HUES64 (cell line): ENCODE measurements around the gene ARFGEF3.
A peak's percentile ranks its signal among the peaks of the same experiment; 100 is the strongest.

ENCODE experiments used
- H3K27ac ChIP-seq: 2 replicates; pipeline ENCODE4 v1.7.0; 2013; ENCODE audit warnings: low read depth, low read length, inconsistent platforms
- H3K27me3 ChIP-seq: 2 replicates; pipeline ENCODE4 v1.6.1; 2013; ENCODE audit warnings: mild to moderate bottlenecking, low read length; ENCODE audit not compliant: insufficient read depth
- H3K36me3 ChIP-seq: 2 replicates; pipeline ENCODE4 v1.6.1; 2013; ENCODE audit warnings: mild to moderate bottlenecking, low read length; ENCODE audit not compliant: insufficient read depth
- H3K4me1 ChIP-seq: 2 replicates; pipeline ENCODE4 v1.6.1; 2013; ENCODE audit warnings: mild to moderate bottlenecking, low read length, moderate library complexity; ENCODE audit not compliant: insufficient read depth
- H3K4me3 ChIP-seq: 2 replicates; pipeline ENCODE4 v1.5.1; 2013; ENCODE audit warnings: mild to moderate bottlenecking, low read length, moderate library complexity
- H3K9ac ChIP-seq: 2 replicates; pipeline ENCODE4 v1.6.1; 2013; ENCODE audit warnings: mild to moderate bottlenecking, low read depth, low read length
- H3K9me3 ChIP-seq: 2 replicates; pipeline ENCODE4 v1.6.1; 2013; ENCODE audit warnings: low read depth, low read length; ENCODE audit not compliant: insufficient read depth
- WGBS: fragments of 150-250, 120-280 bp; methylation state at CpG from one replicate; pipeline ENCODE4 v1.1.7; 2013; ENCODE audit warnings: missing lambda C conversion rate; 5-methylcytosine and 5-hydroxymethylcytosine counted together

ARFGEF3 gene

GRCh38 chr6:138128096-138128495 is 33.6 kb upstream of the ARFGEF3 start:
- Histone ChIP-seq H3K4me3 (no peak overlapping the region), H3K36me3 (no peaks in the 10 kb centered on the region), H3K27ac (no peak overlapping the region), H3K9me3 (peaks cover 3% of the 10 kb centered on the region; the same call in 1 of the 2 replicates), H3K9ac (no peak overlapping the region), H3K4me1 (no peaks in the 10 kb centered on the region), H3K27me3 (no peaks in the 10 kb centered on the region)
- WGBS = 93% methylated on average over 3 of the region's 3 CpGs

- no peaks in the 10 kb centered on the region for H3K4me1 ChIP-seq
- H3K36me3 ChIP-seq = no peaks in the 10 kb centered on the region
- no peak overlapping the region for H3K4me3 ChIP-seq
- WGBS = 89% methylated on average over 8 of the region's 8 CpGs
- no peak overlapping the region for H3K27ac ChIP-seq
- no peaks in the 10 kb centered on the region for H3K27me3 ChIP-seq
- no peak overlapping the region for H3K9ac ChIP-seq
- H3K9me3 ChIP-seq = peaks cover 3% of the 10 kb centered on the region; the same call in 1 of the 2 replicates
Measured at GRCh38 chr6:138129190-138129589, 32.5 kb upstream of the ARFGEF3 start.

- 95% methylated on average over 4 of the region's 4 CpGs for WGBS
- H3K9me3 ChIP-seq = no peaks in the 10 kb centered on the region
- no peak overlapping the region for H3K4me3 ChIP-seq
- H3K36me3 ChIP-seq = no peaks in the 10 kb centered on the region
- H3K4me1 ChIP-seq = no peaks in the 10 kb centered on the region
- no peaks in the 10 kb centered on the region for H3K27me3 ChIP-seq
- no peak overlapping the region for H3K27ac ChIP-seq
- no peak overlapping the region for H3K9ac ChIP-seq
Measured at GRCh38 chr6:138142806-138143205, 18.9 kb upstream of the ARFGEF3 start.

- no peak overlapping the region for H3K9ac ChIP-seq
- no peak overlapping the region for H3K4me3 ChIP-seq
- 100% methylated on average over 1 of the region's 3 CpGs for WGBS
- no peaks in the 10 kb centered on the region for H3K27me3 ChIP-seq
- no peak overlapping the region for H3K27ac ChIP-seq
- H3K36me3 ChIP-seq = no peaks in the 10 kb centered on the region
- H3K4me1 ChIP-seq = no peaks in the 10 kb centered on the region
- no peaks in the 10 kb centered on the region for H3K9me3 ChIP-seq
Measured at GRCh38 chr6:138145402-138145801, 16.3 kb upstream of the ARFGEF3 start.

GRCh38 chr6:138146544-138146943 is 15.2 kb upstream of the ARFGEF3 start:
- H3K4me1 ChIP-seq = no peaks in the 10 kb centered on the region
- no peaks in the 10 kb centered on the region for H3K36me3 ChIP-seq
- H3K9me3 ChIP-seq = no peaks in the 10 kb centered on the region
- H3K27ac ChIP-seq = no peak overlapping the region
- WGBS = 80% methylated on average over 5 of the region's 5 CpGs
- H3K9ac ChIP-seq = no peak overlapping the region
- H3K27me3 ChIP-seq = no peaks in the 10 kb centered on the region
- no peak overlapping the region for H3K4me3 ChIP-seq

- peaks cover under 1% of the 10 kb centered on the region; the same call in 1 of the 2 replicates for H3K4me1 ChIP-seq
- peaks cover 13% of the 10 kb centered on the region for H3K27me3 ChIP-seq
- no peak overlapping the region for H3K27ac ChIP-seq
- H3K9me3 ChIP-seq = peaks cover 8% of the 10 kb centered on the region; the same call in 1 of the 2 replicates
- no peak overlapping the region for H3K4me3 ChIP-seq
- 82% methylated on average over 1 of the region's 1 CpG for WGBS
- H3K9ac ChIP-seq = no peak overlapping the region
- H3K36me3 ChIP-seq = no peaks in the 10 kb centered on the region
Measured at GRCh38 chr6:138155443-138155842, 6.3 kb upstream of the ARFGEF3 start.

- 83% methylated on average over 4 of the region's 4 CpGs for WGBS
Measured at GRCh38 chr6:138157986-138158638, 3.6 kb upstream of the ARFGEF3 start.

GRCh38 chr6:138159246-138159645 is 2.5 kb upstream of the ARFGEF3 start:
- H3K9me3 ChIP-seq = no peaks in the 10 kb centered on the region
- peaks cover 44% of the 10 kb centered on the region for H3K27me3 ChIP-seq
- peaks cover 19% of the 10 kb centered on the region for H3K4me1 ChIP-seq
- H3K9ac ChIP-seq = no peak overlapping the region
- H3K27ac ChIP-seq = no peak overlapping the region
- WGBS = 89% methylated on average over 2 of the region's 2 CpGs
- H3K4me3 ChIP-seq = no peak overlapping the region
- H3K36me3 ChIP-seq = no peaks in the 10 kb centered on the region

More at GRCh38 chr6:138157986-138158638, 3.6 kb upstream of the ARFGEF3 start:
- H3K4me3 ChIP-seq = no peak overlapping the region
- no peaks in the 10 kb centered on the region for H3K36me3 ChIP-seq
- H3K9ac ChIP-seq = no peak overlapping the region
- H3K27me3 ChIP-seq = peaks cover 35% of the 10 kb centered on the region
- H3K4me1 ChIP-seq = peaks cover 11% of the 10 kb centered on the region; the same call in 1 of the 2 replicates
- 0 out of 2 replicates have a peak, but pooled peaks cover 3% of the 10 kb centered on the region for H3K9me3 ChIP-seq
- no peak overlapping the region for H3K27ac ChIP-seq

GRCh38 chr6:138160329-138161087 is 1.2 kb upstream of the ARFGEF3 start:
- Histone ChIP-seq H3K4me3 (peak overlapping the region; percentile 87), H3K27me3 (peaks cover 44% of the 10 kb centered on the region), H3K27ac (no peak overlapping the region), H3K36me3 (no peaks in the 10 kb centered on the region), H3K9me3 (no peaks in the 10 kb centered on the region), H3K9ac (no peak overlapping the region), H3K4me1 (peaks cover 19% of the 10 kb centered on the region)
- WGBS = 88% methylated on average over 11 of the region's 11 CpGs

- Histone ChIP-seq H3K9ac (peak overlapping the region; percentile 70; the same call in 1 of the 2 replicates), H3K4me1 (peaks cover 19% of the 10 kb centered on the region), H3K4me3 (peak overlapping the region; percentile 87), H3K36me3 (no peaks in the 10 kb centered on the region), H3K9me3 (no peaks in the 10 kb centered on the region), H3K27me3 (peaks cover 44% of the 10 kb centered on the region), H3K27ac (no peak overlapping the region)
- WGBS = 21% methylated on average over 8 of the region's 8 CpGs
Measured at GRCh38 chr6:138161088-138161337, 726 bp upstream of the ARFGEF3 start.

GRCh38 chr6:138162111-138162954 is 594 bp downstream of the ARFGEF3 start:
- Histone ChIP-seq H3K27ac (no peak overlapping the region), H3K4me1 (peaks cover 19% of the 10 kb centered on the region), H3K4me3 (peak overlapping the region; percentile 87), H3K9me3 (no peaks in the 10 kb centered on the region), H3K36me3 (no peaks in the 10 kb centered on the region), H3K27me3 (peaks cover 44% of the 10 kb centered on the region), H3K9ac (peak overlapping the region; percentile 75)
- WGBS = 3% methylated on average over 53 of the region's 53 CpGs
